ENCODE measurements around the gene ADRM1. TPM values are rescaled to one million over a fixed set of nuclear protein-coding genes. Genes with fewer than 3 reads are reported as not detected.

The ADRM1 gene
- total and polyA plus RNA-seq, 3 experiments from 2014 or later: 101 to 166 (median 159) TPM

DNA sequence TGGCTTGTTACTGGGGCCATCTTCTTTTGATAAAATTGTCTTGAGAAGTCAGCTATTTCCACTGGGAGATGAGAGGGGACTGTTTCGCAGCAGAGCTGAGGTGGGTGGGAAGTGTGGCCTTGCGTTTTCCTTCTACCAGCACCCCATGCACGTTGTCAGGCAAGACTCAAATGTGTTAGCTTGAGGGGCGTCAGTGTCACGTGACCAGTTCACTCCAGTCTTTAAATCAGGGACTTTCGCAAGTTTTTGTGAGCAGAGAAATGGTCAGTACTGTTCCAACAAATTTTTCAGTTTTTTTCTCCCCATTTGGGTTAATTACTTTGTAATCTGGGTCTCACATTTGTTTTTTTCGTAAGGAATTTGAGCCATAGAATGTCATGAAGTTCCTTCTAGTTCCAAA lies 20.7 kb upstream of the ADRM1 start:
- no peaks in the 10 kb centered on the region for H3K27me3 Mint-ChIP-seq
- peaks cover 0 to 98% (median 17%) of the 10 kb centered on the region in 3 donors for H3K36me3 Mint-ChIP-seq
- no peak overlapping the region for H3K27ac Mint-ChIP-seq
- Histone ChIP-seq H3K4me3 (ENCODE audit: low read length) (no peak overlapping the region), H3K27me3 (ENCODE audit: insufficient read depth, low read length, poor library complexity, severe bottlenecking) (no peaks in the 10 kb centered on the region), H3K27ac (ENCODE audit: low read depth, low read length) (no peak overlapping the region), H3K9me3 (ENCODE audit: low read length) (no peaks in the 10 kb centered on the region), H3K36me3 (ENCODE audit: insufficient read depth, low read length) (peaks cover 45% of the 10 kb centered on the region), H3K4me1 (ENCODE audit: insufficient read depth, low read length) (no peaks in the 10 kb centered on the region)
- no peaks in the 10 kb centered on the region for H3K9me3 Mint-ChIP-seq
- ChIA-PET POLR2A (no interaction called here), CTCF (no interaction called here)
- no peak overlapping the region for H3K4me3 Mint-ChIP-seq
- H3K4me1 Mint-ChIP-seq: no peaks in the 10 kb centered on the region
- DNase-seq: no peak

- ChIA-PET CTCF (interaction anchor here (0.6 kb wide), 1 partner anchor 719 kb away, joined by 3 read pairs; no protein-coding TSS in a partner anchor), POLR2A (no interaction called here)
- Histone ChIP-seq H3K36me3 (ENCODE audit: insufficient read depth, low read length) (peaks cover 45% of the 10 kb centered on the region), H3K4me1 (ENCODE audit: insufficient read depth, low read length) (no peaks in the 10 kb centered on the region), H3K4me3 (ENCODE audit: low read length) (no peak overlapping the region), H3K27me3 (ENCODE audit: insufficient read depth, low read length, poor library complexity, severe bottlenecking) (no peaks in the 10 kb centered on the region), H3K27ac (ENCODE audit: low read depth, low read length) (no peak overlapping the region), H3K9me3 (ENCODE audit: low read length) (no peaks in the 10 kb centered on the region)
- Mint-ChIP-seq H3K36me3 (peaks cover 0 to 90% (median 17%) of the 10 kb centered on the region in 3 donors), H3K4me1 (no peaks in the 10 kb centered on the region), H3K9me3 (no peaks in the 10 kb centered on the region), H3K27ac (no peak overlapping the region), H3K27me3 (no peaks in the 10 kb centered on the region), H3K4me3 (no peak overlapping the region)
- DNase-seq: no peak
These were observed 19.8 kb upstream of the ADRM1 start for GRCh38 chr20:62282877-62283503.

DNA sequence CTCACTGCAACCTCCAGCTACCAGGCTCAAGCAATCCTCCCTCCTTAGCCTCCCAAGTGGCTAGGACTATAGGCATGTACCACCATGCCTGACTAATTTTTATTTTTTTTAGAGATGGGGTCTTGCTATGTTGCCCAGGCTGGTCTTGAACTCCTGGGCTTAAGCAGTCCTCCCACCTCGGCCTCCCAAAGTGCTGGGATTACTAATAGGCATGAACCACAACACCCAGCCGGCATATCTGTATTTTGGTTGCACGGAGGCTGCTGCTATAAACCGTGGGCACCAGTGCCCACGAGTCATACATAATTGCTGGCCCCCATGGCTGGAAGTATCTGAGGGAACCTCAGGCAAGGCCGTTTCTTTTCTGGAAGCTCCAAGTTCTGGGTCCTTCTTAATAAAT lies 18.3 kb upstream of the ADRM1 start:
- DNase-seq: no peak
- Mint-ChIP-seq H3K4me3 (no peak overlapping the region), H3K27me3 (no peaks in the 10 kb centered on the region), H3K9me3 (no peaks in the 10 kb centered on the region), H3K36me3 (peaks cover 0 to 85% (median 16%) of the 10 kb centered on the region in 3 donors), H3K4me1 (no peaks in the 10 kb centered on the region), H3K27ac (peak overlapping the region in 1 of 8 donors; percentile 15)
- no peaks in the 10 kb centered on the region for H3K27me3 ChIP-seq (ENCODE audit: insufficient read depth, low read length, poor library complexity, severe bottlenecking)
- H3K36me3 ChIP-seq (ENCODE audit: insufficient read depth, low read length): peaks cover 35% of the 10 kb centered on the region
- H3K4me3 ChIP-seq (ENCODE audit: low read length): no peak overlapping the region
- ChIA-PET POLR2A (no interaction called here), CTCF (no interaction called here)
- no peaks in the 10 kb centered on the region for H3K4me1 ChIP-seq (ENCODE audit: insufficient read depth, low read length)
- H3K27ac ChIP-seq (ENCODE audit: low read depth, low read length): no peak overlapping the region
- H3K9me3 ChIP-seq (ENCODE audit: low read length): no peaks in the 10 kb centered on the region

- no peak overlapping the region for H3K4me3 ChIP-seq (ENCODE audit: low read length)
- H3K36me3 ChIP-seq (ENCODE audit: insufficient read depth, low read length): peaks cover 28% of the 10 kb centered on the region
- H3K36me3 Mint-ChIP-seq: peaks cover 0 to 81% (median 16%) of the 10 kb centered on the region in 3 donors
These were observed 17.6 kb upstream of the ADRM1 start for GRCh38 chr20:62285151-62285550.

DNA sequence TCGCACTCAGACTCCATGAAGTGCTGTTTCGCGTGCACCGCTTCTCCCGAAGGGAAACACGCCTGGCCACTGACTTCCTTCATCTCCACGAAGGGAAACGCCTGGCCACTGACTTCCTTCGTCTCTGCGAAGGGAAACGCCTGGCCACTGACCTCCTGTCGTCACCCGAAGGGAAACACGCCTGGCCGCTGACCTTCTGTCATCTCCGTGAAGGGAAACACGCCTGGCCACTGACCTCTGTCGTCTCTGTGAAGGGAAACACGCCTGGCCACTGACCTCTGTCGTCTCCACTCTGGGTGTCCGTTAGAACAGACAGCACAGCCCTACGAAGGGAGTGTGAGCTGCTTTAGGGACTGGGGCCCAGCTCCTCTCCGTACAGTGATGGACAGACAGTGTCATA lies 17.1 kb upstream of the ADRM1 start:
- peaks cover 22% of the 10 kb centered on the region for H3K36me3 ChIP-seq (ENCODE audit: insufficient read depth, low read length)
- POLR2A ChIA-PET: no interaction called here
- H3K4me1 Mint-ChIP-seq: no peaks in the 10 kb centered on the region

More at GRCh38 chr20:62285151-62285550, 17.6 kb upstream of the ADRM1 start:
- ChIA-PET CTCF (no interaction called here), POLR2A (no interaction called here)
- H3K9me3 ChIP-seq (ENCODE audit: low read length): no peaks in the 10 kb centered on the region
- H3K27ac ChIP-seq (ENCODE audit: low read depth, low read length): no peak overlapping the region
- Mint-ChIP-seq H3K4me3 (no peak overlapping the region), H3K27ac (peak overlapping the region in 2 of 8 donors; percentile 54 to 60), H3K4me1 (no peaks in the 10 kb centered on the region), H3K9me3 (no peaks in the 10 kb centered on the region), H3K27me3 (no peaks in the 10 kb centered on the region)
- DNase-seq: no peak
- H3K27me3 ChIP-seq (ENCODE audit: insufficient read depth, low read length, poor library complexity, severe bottlenecking): no peaks in the 10 kb centered on the region
- H3K4me1 ChIP-seq (ENCODE audit: insufficient read depth, low read length): no peaks in the 10 kb centered on the region

GRCh38 chr20:62286493-62287064 lies 16.2 kb upstream of the ADRM1 start:
- Histone ChIP-seq H3K4me3 (ENCODE audit: low read length) (no peak overlapping the region), H3K27ac (ENCODE audit: low read depth, low read length) (no peak overlapping the region), H3K36me3 (ENCODE audit: insufficient read depth, low read length) (peaks cover 14% of the 10 kb centered on the region), H3K27me3 (ENCODE audit: insufficient read depth, low read length, poor library complexity, severe bottlenecking) (no peaks in the 10 kb centered on the region), H3K4me1 (ENCODE audit: insufficient read depth, low read length) (no peaks in the 10 kb centered on the region), H3K9me3 (ENCODE audit: low read length) (no peaks in the 10 kb centered on the region)
- POLR2A ChIA-PET: no interaction called here
- H3K4me1 Mint-ChIP-seq: peaks cover 3 to 6% (median 3%) of the 10 kb centered on the region in 3 donors
- peaks cover 0 to 73% (median 12%) of the 10 kb centered on the region in 3 donors for H3K36me3 Mint-ChIP-seq
- DNase-seq: no peak
- H3K9me3 Mint-ChIP-seq: no peaks in the 10 kb centered on the region
- no peak overlapping the region for H3K4me3 Mint-ChIP-seq
- no peak overlapping the region for H3K27ac Mint-ChIP-seq
- CTCF ChIA-PET: interaction anchor here (1.4 kb wide), 1 partner anchor 16 kb away, joined by 3 read pairs; the partner anchor contains the start of gene ADRM1
- H3K27me3 Mint-ChIP-seq: no peaks in the 10 kb centered on the region

More for the DNA sequence above, 17.1 kb upstream of the ADRM1 start:
- no peaks in the 10 kb centered on the region for H3K4me1 ChIP-seq (ENCODE audit: insufficient read depth, low read length)
- no peak overlapping the region for H3K27ac Mint-ChIP-seq
- H3K27me3 ChIP-seq (ENCODE audit: insufficient read depth, low read length, poor library complexity, severe bottlenecking): no peaks in the 10 kb centered on the region
- no peaks in the 10 kb centered on the region for H3K9me3 Mint-ChIP-seq
- H3K4me3 Mint-ChIP-seq: no peak overlapping the region
- DNase-seq: no peak
- H3K27ac ChIP-seq (ENCODE audit: low read depth, low read length): no peak overlapping the region
- H3K9me3 ChIP-seq (ENCODE audit: low read length): no peaks in the 10 kb centered on the region
- CTCF ChIA-PET: interaction anchor here (1.4 kb wide), 1 partner anchor 17 kb away, joined by 3 read pairs; the partner anchor contains the start of gene ADRM1
- H3K36me3 Mint-ChIP-seq: peaks cover 0 to 75% (median 16%) of the 10 kb centered on the region in 3 donors
- H3K27me3 Mint-ChIP-seq: no peaks in the 10 kb centered on the region
- H3K4me3 ChIP-seq (ENCODE audit: low read length): no peak overlapping the region

GRCh38 chr20:62287129-62287528 lies 15.7 kb upstream of the ADRM1 start:
- Histone ChIP-seq H3K36me3 (ENCODE audit: insufficient read depth, low read length) (peaks cover 8% of the 10 kb centered on the region), H3K4me3 (ENCODE audit: low read length) (no peak overlapping the region), H3K4me1 (ENCODE audit: insufficient read depth, low read length) (peaks cover 3% of the 10 kb centered on the region), H3K27ac (ENCODE audit: low read depth, low read length) (no peak overlapping the region), H3K9me3 (ENCODE audit: low read length) (no peaks in the 10 kb centered on the region), H3K27me3 (ENCODE audit: insufficient read depth, low read length, poor library complexity, severe bottlenecking) (no peaks in the 10 kb centered on the region)
- CTCF ChIA-PET: interaction anchor here (1.4 kb wide), 1 partner anchor 15 kb away, joined by 3 read pairs; the partner anchor contains the start of gene ADRM1
- Mint-ChIP-seq H3K27me3 (no peaks in the 10 kb centered on the region), H3K27ac (no peak overlapping the region), H3K4me1 (peaks cover 7 to 11% (median 8%) of the 10 kb centered on the region in 3 donors), H3K36me3 (peaks cover 0 to 71% (median 8%) of the 10 kb centered on the region in 3 donors), H3K9me3 (no peaks in the 10 kb centered on the region), H3K4me3 (no peak overlapping the region)
- POLR2A ChIA-PET: no interaction called here
- no peak for DNase-seq

DNA sequence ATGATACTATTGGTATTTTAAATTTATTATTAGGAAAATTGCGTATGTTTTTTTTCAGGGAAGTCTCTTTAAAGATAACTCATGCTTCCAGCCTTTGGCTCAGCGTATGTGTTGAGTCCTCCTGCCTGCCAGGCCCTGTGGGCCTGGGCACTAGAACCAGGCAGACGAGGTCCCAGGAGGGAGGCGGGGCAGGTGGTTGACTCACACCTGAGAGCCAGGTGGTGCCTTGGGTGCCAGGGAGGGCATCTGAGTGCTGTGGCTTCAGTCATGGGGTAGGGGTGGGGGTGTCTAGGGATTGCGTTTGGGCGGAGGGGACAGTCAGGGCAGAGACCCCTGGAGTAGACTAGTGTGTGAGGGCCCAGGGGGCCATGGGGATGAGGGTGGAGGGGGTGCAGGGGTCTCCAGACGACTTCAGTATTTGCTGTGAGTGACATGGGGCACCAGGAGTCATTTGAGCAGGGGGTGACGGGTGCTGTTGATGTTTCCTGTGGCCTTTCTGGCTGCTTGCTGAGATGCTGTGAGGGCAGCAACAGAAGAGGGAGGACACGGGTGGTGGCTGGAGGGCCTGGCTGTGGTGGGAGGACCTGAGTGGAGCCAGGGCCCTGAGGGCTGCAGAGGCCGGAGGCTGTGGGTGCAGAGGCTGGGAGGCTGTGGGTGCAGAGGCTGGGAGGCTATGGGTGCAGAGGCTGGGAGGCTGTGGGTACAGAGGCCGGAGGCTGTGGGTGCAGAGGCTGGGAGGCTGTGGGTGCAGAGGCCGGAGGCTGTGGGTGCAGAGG lies 14.8 kb upstream of the ADRM1 start:
- Histone ChIP-seq H3K27me3 (ENCODE audit: insufficient read depth, low read length, poor library complexity, severe bottlenecking) (no peaks in the 10 kb centered on the region), H3K36me3 (ENCODE audit: insufficient read depth, low read length) (peaks cover under 1% of the 10 kb centered on the region), H3K27ac (ENCODE audit: low read depth, low read length) (no peak overlapping the region), H3K4me1 (ENCODE audit: insufficient read depth, low read length) (peaks cover 5% of the 10 kb centered on the region), H3K9me3 (ENCODE audit: low read length) (no peaks in the 10 kb centered on the region), H3K4me3 (ENCODE audit: low read length) (no peak overlapping the region)
- H3K27ac Mint-ChIP-seq: peak overlapping the region in 2 of 8 donors; percentile 73 to 90
- POLR2A ChIA-PET: no interaction called here
- CTCF ChIA-PET: no interaction called here
- no peaks in the 10 kb centered on the region for H3K9me3 Mint-ChIP-seq
- peaks cover 10 to 17% (median 13%) of the 10 kb centered on the region in 3 donors for H3K4me1 Mint-ChIP-seq
- DNase-seq: no peak
- H3K36me3 Mint-ChIP-seq: peaks cover 0 to 67% (median 6%) of the 10 kb centered on the region in 3 donors
- H3K27me3 Mint-ChIP-seq: no peaks in the 10 kb centered on the region
- no peak overlapping the region for H3K4me3 Mint-ChIP-seq

All from CD8-positive, alpha-beta memory T cell (primary cell).